ENCODE results near the gene ZNHIT3.

GRCh38 chr17:36525113-36525512, 38.6 kb downstream of the ZNHIT3 start:
- TF ChIP-seq CTCF (IDR thresholded peaks at IDR 0.05; ENCODE audit: borderline replicate concordance, extremely low read depth, low read length, poor library complexity, severe bottlenecking) (no peak), EZH2 (IDR thresholded peaks at IDR 0.05; ENCODE audit: borderline replicate concordance, low read depth, low read length, severe bottlenecking) (no peak)

Data from DND-41 (cell line).